Activated CD4-positive, alpha-beta memory T cell treated with anti-CD3 and anti-CD28 coated beads, Interleukin-2, amount 10 ng/mL, durations not matched to agents 7 days and 5 days (primary cell): ENCODE measurements around the gene MBP. TPM values are rescaled to one million over a fixed set of nuclear protein-coding genes. Genes with fewer than 3 reads are reported as not detected.
A peak's percentile ranks its signal among the peaks of the same experiment; 100 is the strongest.

Source experiments
- CTCF ChIA-PET: fragments of 350-600 bp; sonication (Branson Sonifier 250); formaldehyde crosslinking; loops from one replicate; lab custom pipeline; 2021; ENCODE audit warnings: antibody characterized with exemption, inconsistent platforms; lab: Charles Lee
- POLR2A ChIA-PET: fragments of 350-600 bp; sonication (Branson Sonifier 250); formaldehyde crosslinking; loops from one replicate; lab custom pipeline; 2021; ENCODE audit warnings: antibody characterized with exemption; lab: Charles Lee
- DNase-seq: peaks from one replicate; pipeline ENCODE4 v3.0.0-alpha.2; 2020
- H3K27ac Mint-ChIP-seq: one replicate; pipeline ENCODE4 v1.8.0; 2021; ENCODE audit warnings: mild to moderate bottlenecking, mixed read lengths
- H3K27me3 Mint-ChIP-seq: one replicate; pipeline ENCODE4 v1.8.0; 2021; ENCODE audit warnings: mixed read lengths
- H3K36me3 Mint-ChIP-seq: one replicate; pipeline ENCODE4 v1.8.0; 2021; ENCODE audit warnings: low read depth, mixed read lengths
- H3K4me1 Mint-ChIP-seq: one replicate; pipeline ENCODE4 v1.8.0; 2021; ENCODE audit warnings: mixed read lengths
- H3K4me3 Mint-ChIP-seq: one replicate; pipeline ENCODE4 v1.8.0; 2021; ENCODE audit warnings: mild to moderate bottlenecking, mixed read lengths
- H3K9me3 Mint-ChIP-seq: one replicate; pipeline ENCODE4 v1.8.0; 2021; ENCODE audit warnings: mixed read lengths
- total RNA-seq, 2 experiments: library from RNA; stranded (reverse); gene quantifications; one replicate each; pipeline ENCODE4 v1.2.3, GENCODE V29; 2021

Gene MBP
- total RNA-seq, 2 experiments from 2014 or later: 81.4 to 95.3 TPM

- CTCF ChIA-PET: interaction anchor here (1.3 to 2.9 kb wide), 7 partner anchors 14 to 103 kb away, joined by 3 to 20 read pairs (median 7); no protein-coding TSS in a partner anchor
- Mint-ChIP-seq H3K4me3 (no peak overlapping the region), H3K27ac (peak overlapping the region; percentile 36), H3K4me1 (peaks cover 90% of the 10 kb centered on the region), H3K27me3 (no peaks in the 10 kb centered on the region), H3K36me3 (peaks cover 59% of the 10 kb centered on the region), H3K9me3 (peaks cover 4% of the 10 kb centered on the region)
- POLR2A ChIA-PET: interaction anchor here (1.1 to 11.3 kb wide), 6 partner anchors 9 to 41 kb away, joined by 3 to 437 read pairs (median 42); partner anchors contain the start of gene MBP
- no peak for DNase-seq
Observed at GRCh38 chr18:77108821-77109647, 23.5 kb downstream of the MBP start.

GRCh38 chr18:77108001-77108692 lies 24.4 kb downstream of the MBP start:
- no peaks in the 10 kb centered on the region for H3K27me3 Mint-ChIP-seq
- peak overlapping the region; percentile 80 for H3K27ac Mint-ChIP-seq
- H3K9me3 Mint-ChIP-seq: peaks cover 4% of the 10 kb centered on the region
- no peak for DNase-seq
- peaks cover 61% of the 10 kb centered on the region for H3K36me3 Mint-ChIP-seq
- H3K4me3 Mint-ChIP-seq: peak overlapping the region; percentile 24
- H3K4me1 Mint-ChIP-seq: peaks cover 94% of the 10 kb centered on the region
- POLR2A ChIA-PET: interaction anchor here (1.1 to 11.3 kb wide), 6 partner anchors 9 to 40 kb away, joined by 3 to 437 read pairs (median 42); partner anchors contain the start of gene MBP
- CTCF ChIA-PET: interaction anchor here (0.6 to 2.9 kb wide), 13 partner anchors 8 to 108 kb away, joined by 3 to 20 read pairs (median 5); partner anchors contain the start of gene MBP

GRCh38 chr18:77107292-77107691 lies 25.3 kb downstream of the MBP start:
- Mint-ChIP-seq H3K9me3 (peaks cover 4% of the 10 kb centered on the region), H3K4me3 (no peak overlapping the region), H3K27ac (peak overlapping the region; percentile 80), H3K27me3 (no peaks in the 10 kb centered on the region), H3K4me1 (peaks cover 94% of the 10 kb centered on the region), H3K36me3 (peaks cover 57% of the 10 kb centered on the region)
- POLR2A ChIA-PET: interaction anchor here (0.6 to 11.3 kb wide), 5 partner anchors 14 to 53 kb away, joined by 3 to 437 read pairs (median 80); partner anchors contain the start of gene MBP
- CTCF ChIA-PET: interaction anchor here (1.1 to 2.9 kb wide), 7 partner anchors 9 to 52 kb away, joined by 3 to 20 read pairs (median 5); no protein-coding TSS in a partner anchor
- DNase-seq: no peak

- POLR2A ChIA-PET: interaction anchor here (0.8 to 11.3 kb wide), 6 partner anchors 15 to 105 kb away, joined by 3 to 437 read pairs (median 45); partner anchors contain the start of gene MBP
- H3K4me1 Mint-ChIP-seq: peaks cover 95% of the 10 kb centered on the region
- DNase-seq: peak; percentile 80
- no peaks in the 10 kb centered on the region for H3K27me3 Mint-ChIP-seq
- CTCF ChIA-PET: interaction anchor here (2.3 to 2.9 kb wide), 3 partner anchors 17 to 44 kb away, joined by 10 to 20 read pairs (median 10); no protein-coding TSS in a partner anchor
- peak overlapping the region; percentile 80 for H3K27ac Mint-ChIP-seq
- H3K4me3 Mint-ChIP-seq: peak overlapping the region; percentile 63
- peaks cover 4% of the 10 kb centered on the region for H3K9me3 Mint-ChIP-seq
- peaks cover 62% of the 10 kb centered on the region for H3K36me3 Mint-ChIP-seq
Observed at GRCh38 chr18:77106331-77106730, 26.3 kb downstream of the MBP start.

GRCh38 chr18:77105680-77106079 lies 26.9 kb downstream of the MBP start:
- Mint-ChIP-seq H3K4me3 (peak overlapping the region; percentile 63), H3K27ac (peak overlapping the region; percentile 80), H3K4me1 (peaks cover 95% of the 10 kb centered on the region), H3K36me3 (peaks cover 64% of the 10 kb centered on the region), H3K27me3 (no peaks in the 10 kb centered on the region), H3K9me3 (peaks cover 4% of the 10 kb centered on the region)
- ChIA-PET CTCF (interaction anchor here (1.1 to 2.6 kb wide), 4 partner anchors 18 to 303 kb away, joined by 3 to 10 read pairs (median 7); no protein-coding TSS in a partner anchor), POLR2A (interaction anchor here (0.7 to 11.3 kb wide), 8 partner anchors 16 to 105 kb away, joined by 3 to 437 read pairs (median 6); partner anchors contain the start of gene MBP)
- DNase-seq: no peak

GRCh38 chr18:77105028-77105427 lies 27.6 kb downstream of the MBP start:
- ChIA-PET POLR2A (interaction anchor here (0.9 to 11.3 kb wide), 7 partner anchors 9 to 106 kb away, joined by 3 to 437 read pairs (median 10); partner anchors contain the start of gene MBP), CTCF (interaction anchor here (1.0 to 2.6 kb wide), 6 partner anchors 19 to 302 kb away, joined by 3 to 10 read pairs (median 4); no protein-coding TSS in a partner anchor)
- peaks cover 97% of the 10 kb centered on the region for H3K4me1 Mint-ChIP-seq
- DNase-seq: peak; percentile 50
- H3K27ac Mint-ChIP-seq: peak overlapping the region; percentile 80
- no peaks in the 10 kb centered on the region for H3K27me3 Mint-ChIP-seq
- H3K4me3 Mint-ChIP-seq: peak overlapping the region; percentile 63
- H3K36me3 Mint-ChIP-seq: peaks cover 65% of the 10 kb centered on the region
- peaks cover 4% of the 10 kb centered on the region for H3K9me3 Mint-ChIP-seq

- ChIA-PET POLR2A (interaction anchor here (0.9 to 11.3 kb wide), 4 partner anchors 10 to 36 kb away, joined by 3 to 437 read pairs (median 108); partner anchors contain the start of gene MBP), CTCF (interaction anchor here (1.1 to 2.6 kb wide), 3 partner anchors 20 to 108 kb away, joined by 3 to 10 read pairs (median 10); no protein-coding TSS in a partner anchor)
- DNase-seq: no peak
- Mint-ChIP-seq H3K4me1 (peaks cover 98% of the 10 kb centered on the region), H3K27ac (peak overlapping the region; percentile 41), H3K4me3 (no peak overlapping the region), H3K36me3 (peaks cover 72% of the 10 kb centered on the region), H3K9me3 (peaks cover 4% of the 10 kb centered on the region), H3K27me3 (no peaks in the 10 kb centered on the region)
Observed at GRCh38 chr18:77103991-77104531, 28.5 kb downstream of the MBP start.

- POLR2A ChIA-PET: interaction anchor here (1.2 to 11.3 kb wide), 16 partner anchors 11 to 107 kb away, joined by 4 to 437 read pairs (median 10); partner anchors contain the start of gene MBP
- CTCF ChIA-PET: interaction anchor here (0.6 to 3.9 kb wide), 6 partner anchors 20 to 109 kb away, joined by 3 to 30 read pairs (median 8); no protein-coding TSS in a partner anchor
- Mint-ChIP-seq H3K9me3 (peaks cover 4% of the 10 kb centered on the region), H3K4me3 (no peak overlapping the region), H3K4me1 (peaks cover 98% of the 10 kb centered on the region), H3K27me3 (no peaks in the 10 kb centered on the region), H3K27ac (peak overlapping the region; percentile 99), H3K36me3 (peaks cover 75% of the 10 kb centered on the region)
- no peak for DNase-seq
Observed at GRCh38 chr18:77103187-77103850, 29.3 kb downstream of the MBP start.

- peak overlapping the region; percentile 99 for H3K27ac Mint-ChIP-seq
- POLR2A ChIA-PET: interaction anchor here (0.6 to 11.3 kb wide), 17 partner anchors 12 to 108 kb away, joined by 3 to 437 read pairs (median 9); partner anchors contain the start of gene MBP
- no peak for DNase-seq
- H3K4me1 Mint-ChIP-seq: peaks cover 97% of the 10 kb centered on the region
- CTCF ChIA-PET: interaction anchor here (0.6 to 3.9 kb wide), 12 partner anchors 21 to 299 kb away, joined by 3 to 30 read pairs (median 5); partner anchors contain the start of gene MBP
- H3K9me3 Mint-ChIP-seq: peaks cover 4% of the 10 kb centered on the region
- peaks cover 76% of the 10 kb centered on the region for H3K36me3 Mint-ChIP-seq
- H3K4me3 Mint-ChIP-seq: peak overlapping the region; percentile 69
- no peaks in the 10 kb centered on the region for H3K27me3 Mint-ChIP-seq
Observed at GRCh38 chr18:77102259-77103040, 30.1 kb downstream of the MBP start.

- Mint-ChIP-seq H3K4me1 (peaks cover 95% of the 10 kb centered on the region), H3K4me3 (peak overlapping the region; percentile 69), H3K27ac (peak overlapping the region; percentile 99), H3K9me3 (peaks cover 4% of the 10 kb centered on the region), H3K36me3 (peaks cover 75% of the 10 kb centered on the region), H3K27me3 (no peaks in the 10 kb centered on the region)
- peak; percentile 61 for DNase-seq
- ChIA-PET POLR2A (interaction anchor here (0.8 to 11.3 kb wide), 18 partner anchors 13 to 109 kb away, joined by 3 to 437 read pairs (median 8); partner anchors contain the start of gene MBP), CTCF (interaction anchor here (1.0 to 3.9 kb wide), 12 partner anchors 22 to 299 kb away, joined by 3 to 30 read pairs (median 5); partner anchors contain the start of gene MBP)
Observed at GRCh38 chr18:77101410-77102258, 30.9 kb downstream of the MBP start.
